Measurements from ENCODE around the gene HIF1A.

DNA sequence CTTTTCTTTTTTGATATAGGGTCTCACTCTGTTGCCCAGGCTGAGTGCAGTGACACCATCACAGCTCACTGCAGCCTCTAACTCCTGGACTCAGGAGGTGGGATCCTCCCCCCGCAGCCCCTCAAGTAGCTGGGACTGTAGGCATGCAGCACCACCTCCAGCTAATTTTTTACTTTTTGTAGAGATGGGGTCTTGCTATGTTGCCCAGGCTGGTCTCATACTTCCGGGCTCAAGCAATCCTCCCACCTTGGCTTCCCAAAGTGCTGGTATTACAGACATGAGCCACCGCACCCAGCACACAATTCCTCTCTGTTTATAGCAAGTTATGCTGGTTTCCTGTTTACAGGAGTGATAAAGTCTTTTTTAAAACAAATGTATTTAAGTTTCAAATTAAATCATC is 39.5 kb upstream of the HIF1A start:
- TF ChIP-seq POLR2AphosphoS5 (IDR thresholded peaks at IDR 0.05; ENCODE audit: low read depth, low read length) (no peak), TAF7 (optimal IDR thresholded peaks at IDR 0.05; ENCODE audit: borderline replicate concordance, low read depth, low read length) (no peak), SIN3A (conservative IDR thresholded peaks at IDR 0.05 in 1 of 2, IDR thresholded peaks at IDR 0.05 in 1 of 2; ENCODE audit: low read depth in 1 of 2, low read length in 2 of 2) (no peak), RAD21 (IDR thresholded peaks at IDR 0.05 in 1 of 2, conservative IDR thresholded peaks at IDR 0.05 in 1 of 2; ENCODE audit: low read depth in 2 of 2, low read length in 2 of 2) (no peak)
- TF ChIP-seq, protein P1, sequence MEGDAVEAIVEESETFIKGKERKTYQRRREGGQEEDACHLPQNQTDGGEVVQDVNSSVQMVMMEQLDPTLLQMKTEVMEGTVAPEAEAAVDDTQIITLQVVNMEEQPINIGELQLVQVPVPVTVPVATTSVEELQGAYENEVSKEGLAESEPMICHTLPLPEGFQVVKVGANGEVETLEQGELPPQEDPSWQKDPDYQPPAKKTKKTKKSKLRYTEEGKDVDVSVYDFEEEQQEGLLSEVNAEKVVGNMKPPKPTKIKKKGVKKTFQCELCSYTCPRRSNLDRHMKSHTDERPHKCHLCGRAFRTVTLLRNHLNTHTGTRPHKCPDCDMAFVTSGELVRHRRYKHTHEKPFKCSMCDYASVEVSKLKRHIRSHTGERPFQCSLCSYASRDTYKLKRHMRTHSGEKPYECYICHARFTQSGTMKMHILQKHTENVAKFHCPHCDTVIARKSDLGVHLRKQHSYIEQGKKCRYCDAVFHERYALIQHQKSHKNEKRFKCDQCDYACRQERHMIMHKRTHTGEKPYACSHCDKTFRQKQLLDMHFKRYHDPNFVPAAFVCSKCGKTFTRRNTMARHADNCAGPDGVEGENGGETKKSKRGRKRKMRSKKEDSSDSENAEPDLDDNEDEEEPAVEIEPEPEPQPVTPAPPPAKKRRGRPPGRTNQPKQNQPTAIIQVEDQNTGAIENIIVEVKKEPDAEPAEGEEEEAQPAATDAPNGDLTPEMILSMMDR (IDR thresholded peaks at IDR 0.05; ENCODE audit: control extremely low read depth in 1 of 3, insufficient read depth in 1 of 3, low read depth in 1 of 3, low read length in 3 of 3), result no peak
